ENCODE data around the gene PCNX2.

- no peak for TF ChIP-seq CTCF (conservative IDR thresholded peaks at IDR 0.05; ENCODE audit: low read depth, low read length)
- no peak for TF ChIP-seq EZH2 (IDR thresholded peaks at IDR 0.05; ENCODE audit: borderline replicate concordance, low read depth, low read length, poor library complexity, severe bottlenecking)
These were observed 41.3 kb upstream of the PCNX2 start for GRCh38 chr1:233336554-233337456.
